ENCODE results near the gene CLSTN2. TPM values are rescaled to one million over a fixed set of nuclear protein-coding genes. Genes with fewer than 3 reads are reported as not detected.

Gene CLSTN2
- total and polyA plus RNA-seq, 2 of the 8 experiments (the other 6 are each of a cell fraction or from before 2014, with no cell fraction given), result 0.39 to 0.52 TPM

GRCh38 chr3:140378571-140379340 is 443.8 kb downstream of the CLSTN2 start:
- 31% methylated on average over 3 of the region's 3 CpGs; no CpG with 5 or more reads in 1 of the 2 experiments for WGBS, 2 experiments (ENCODE audit: extremely low coverage in 1 of 2, insufficient coverage in 1 of 2, insufficient read length in 1 of 2, insufficient replicate concordance in 2 of 2, low coverage in 1 of 2, low lambda C conversion rate in 2 of 2, missing lambda C conversion rate in 1 of 2)
- Histone ChIP-seq H3K79me2 (ENCODE audit: control insufficient read depth in 1 of 2, insufficient read depth in 2 of 2, low read length in 2 of 2) (no peaks in the 10 kb centered on the region), H4K5ac (ENCODE audit: insufficient read length, low read depth, low read length) (no peak overlapping the region), H3K18ac (ENCODE audit: extremely low read depth, low read length) (no peak overlapping the region), H3K4ac (replicated peaks; ENCODE audit: insufficient read length, low read depth, low read length) (no peak overlapping the region), H3K4me2 (ENCODE audit: insufficient read depth in 1 of 2, low read depth in 2 of 2, low read length in 2 of 2) (no peak overlapping the region), H2BK5ac (ENCODE audit: low read depth, low read length) (no peak overlapping the region), H2AK5ac (ENCODE audit: low read depth, low read length) (no peak overlapping the region), H2BK12ac (ENCODE audit: low read depth, low read length) (no peak overlapping the region; the same call in 1 of the 2 replicates), H4K8ac (ENCODE audit: extremely low read depth, insufficient read depth, low read length) (no peak overlapping the region), H2BK15ac (ENCODE audit: low read length) (no peak overlapping the region), H3K56ac (replicated peaks; ENCODE audit: insufficient read length, low read depth, low read length) (no peak overlapping the region), H3K9ac (replicated peaks in 1 of 4; ENCODE audit: extremely low read depth in 1 of 4, low read depth in 3 of 4, low read length in 3 of 4) (no peak overlapping the region), H3K23me2 (ENCODE audit: low read depth, low read length) (no peaks in the 10 kb centered on the region), H2BK120ac (replicated peaks; ENCODE audit: low read depth, low read length) (no peak overlapping the region), H4K91ac (replicated peaks; ENCODE audit: insufficient read length, low read length) (no peak overlapping the region), H3K23ac (ENCODE audit: insufficient read length) (no peak overlapping the region), H4K20me1 (replicated peaks in 1 of 2; ENCODE audit: control insufficient read depth in 1 of 2, insufficient read depth in 2 of 2, low read length in 2 of 2) (no peaks in the 10 kb centered on the region), H3K27ac (ENCODE audit: low read depth, low read length) (no peak overlapping the region), H3K36me3 (ENCODE audit: control insufficient read depth in 2 of 4, insufficient read depth in 4 of 4, low read length in 3 of 4) (no peaks in the 10 kb centered on the region), H2AFZ (ENCODE audit: low read length) (no peak overlapping the region), H3K4me1 (replicated peaks in 1 of 4; ENCODE audit: control insufficient read depth in 3 of 4, insufficient read depth in 4 of 4, low read length in 3 of 4) (peaks cover 0 to 6% (median 3%) of the 10 kb centered on the region in 4 experiments; a peak in 2 of 7 replicates), H3K27me3 (replicated peaks in 1 of 4; ENCODE audit: control insufficient read depth in 3 of 4, extremely low read depth in 1 of 4, insufficient read depth in 3 of 4, low read length in 3 of 4) (peaks cover 0 to 1% (median 0%) of the 10 kb centered on the region in 4 experiments; a peak in 1 of 7 replicates), H3K4me3 (ENCODE audit: extremely low read depth in 1 of 4, insufficient read depth in 2 of 4, low read depth in 3 of 4, low read length in 4 of 4) (no peak overlapping the region), H2BK20ac (ENCODE audit: low read length) (no peak overlapping the region), H3K14ac (ENCODE audit: insufficient read length) (no peak overlapping the region), H3K9me3 (ENCODE audit: insufficient read depth in 2 of 2, low read depth in 1 of 2, low read length in 1 of 2) (no peaks in the 10 kb centered on the region), H3K79me1 (ENCODE audit: low read depth, low read length) (no peaks in the 10 kb centered on the region)
- CTCF ChIA-PET (ENCODE audit: partially characterized antibody), result interaction anchor here (0.8 to 1.6 kb wide), 4 partner anchors 8 to 123 kb away, joined by 3 to 4 read pairs (median 3); no protein-coding TSS in a partner anchor
- POLR2A ChIA-PET (ENCODE audit: partially characterized antibody), result no interaction called here
- FAIRE-seq (no peak), DNase-seq (ENCODE audit: low read depth in 1 of 2, low spot score in 2 of 2) (no peak)
- TF ChIP-seq ATF3 (IDR thresholded peaks at IDR 0.05; ENCODE audit: insufficient read depth, low read depth, low read length) (no peak), PHF8 (conservative IDR thresholded peaks at IDR 0.05; ENCODE audit: low read depth, low read length) (no peak), CEBPB (IDR thresholded peaks at IDR 0.05; ENCODE audit: low read depth, low read length) (no peak), JUND (IDR thresholded peaks at IDR 0.05; ENCODE audit: low read length) (no peak), CBX5 (IDR thresholded peaks at IDR 0.05; ENCODE audit: low read depth, low read length) (no peak), TAF7 (optimal IDR thresholded peaks at IDR 0.05; ENCODE audit: borderline replicate concordance, low read depth, low read length) (no peak), BRCA1 (IDR thresholded peaks at IDR 0.05; ENCODE audit: low read depth, low read length) (no peak), RFX5 (IDR thresholded peaks at IDR 0.05; ENCODE audit: borderline replicate concordance, low read depth, low read length) (no peak)
- TF ChIP-seq, protein P1, sequence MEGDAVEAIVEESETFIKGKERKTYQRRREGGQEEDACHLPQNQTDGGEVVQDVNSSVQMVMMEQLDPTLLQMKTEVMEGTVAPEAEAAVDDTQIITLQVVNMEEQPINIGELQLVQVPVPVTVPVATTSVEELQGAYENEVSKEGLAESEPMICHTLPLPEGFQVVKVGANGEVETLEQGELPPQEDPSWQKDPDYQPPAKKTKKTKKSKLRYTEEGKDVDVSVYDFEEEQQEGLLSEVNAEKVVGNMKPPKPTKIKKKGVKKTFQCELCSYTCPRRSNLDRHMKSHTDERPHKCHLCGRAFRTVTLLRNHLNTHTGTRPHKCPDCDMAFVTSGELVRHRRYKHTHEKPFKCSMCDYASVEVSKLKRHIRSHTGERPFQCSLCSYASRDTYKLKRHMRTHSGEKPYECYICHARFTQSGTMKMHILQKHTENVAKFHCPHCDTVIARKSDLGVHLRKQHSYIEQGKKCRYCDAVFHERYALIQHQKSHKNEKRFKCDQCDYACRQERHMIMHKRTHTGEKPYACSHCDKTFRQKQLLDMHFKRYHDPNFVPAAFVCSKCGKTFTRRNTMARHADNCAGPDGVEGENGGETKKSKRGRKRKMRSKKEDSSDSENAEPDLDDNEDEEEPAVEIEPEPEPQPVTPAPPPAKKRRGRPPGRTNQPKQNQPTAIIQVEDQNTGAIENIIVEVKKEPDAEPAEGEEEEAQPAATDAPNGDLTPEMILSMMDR (IDR thresholded peaks at IDR 0.05; ENCODE audit: control extremely low read depth in 1 of 3, insufficient read depth in 1 of 3, low read depth in 1 of 3, low read length in 3 of 3), result no peak

All from H1 (cell line).